ENCODE results near the gene GALNT9. TPM values are rescaled to one million over a fixed set of nuclear protein-coding genes. Genes with fewer than 3 reads are reported as not detected.

The GALNT9 gene
- total and polyA plus RNA-seq, 2 experiments from 2014 or later = 0.33 to 1.4 TPM

- Histone ChIP-seq H3K9me3 (ENCODE audit: low read depth) (no peaks in the 10 kb centered on the region), H3K4me1 (ENCODE audit: insufficient read depth) (peaks cover 19% of the 10 kb centered on the region), H3F3A (ENCODE audit: insufficient read depth) (peaks cover 9% of the 10 kb centered on the region; the same call in 1 of the 2 replicates), H3K9me2 (ENCODE audit: insufficient read depth) (no peaks in the 10 kb centered on the region), H3K4me3 (no peak overlapping the region), H3K27me3 (replicated peaks; ENCODE audit: insufficient read depth) (no peaks in the 10 kb centered on the region), H3K9ac (no peak overlapping the region), H3K4me2 (ENCODE audit: unreplicated experiment) (no peak overlapping the region), H4K20me1 (ENCODE audit: insufficient read depth) (no peaks in the 10 kb centered on the region), H3K27ac (no peak overlapping the region), H2AFZ (no peak overlapping the region), H3K36me3 (ENCODE audit: low read depth) (no peaks in the 10 kb centered on the region), H3K79me2 (ENCODE audit: insufficient read depth) (no peaks in the 10 kb centered on the region)
- in situ Hi-C loops (cut with MboI) = loop anchor here (25.0 kb wide), 1 partner anchor 445 kb away; the partner anchor contains the start of genes LRCOL1 and P2RX2
- 90 to 93% methylated on average over 10 of the region's 10 CpGs for WGBS, 2 experiments (ENCODE audit: low coverage in 1 of 2, low lambda C conversion rate in 2 of 2, missing lambda C conversion rate in 2 of 2)
- TF ChIP-seq EZH2 (IDR thresholded peaks at IDR 0.05; ENCODE audit: insufficient read depth, poor library complexity, severe bottlenecking) (no peak), EZH2phosphoT487 (IDR thresholded peaks at IDR 0.05; ENCODE audit: insufficient read depth, low read depth) (no peak)
- no peak for DNase-seq
These were observed 162.4 kb downstream of the GALNT9 start for GRCh38 chr12:132166801-132167591.

- Histone ChIP-seq H3F3A (ENCODE audit: insufficient read depth) (peaks cover 9% of the 10 kb centered on the region; the same call in 1 of the 2 replicates), H3K4me2 (ENCODE audit: unreplicated experiment) (no peak overlapping the region), H3K9me2 (ENCODE audit: insufficient read depth) (no peaks in the 10 kb centered on the region), H3K4me3 (no peak overlapping the region), H3K9ac (no peak overlapping the region), H3K4me1 (ENCODE audit: insufficient read depth) (peaks cover 19% of the 10 kb centered on the region), H3K36me3 (ENCODE audit: low read depth) (no peaks in the 10 kb centered on the region), H3K9me3 (ENCODE audit: low read depth) (no peaks in the 10 kb centered on the region), H3K27ac (no peak overlapping the region), H3K27me3 (replicated peaks; ENCODE audit: insufficient read depth) (no peaks in the 10 kb centered on the region), H4K20me1 (ENCODE audit: insufficient read depth) (no peaks in the 10 kb centered on the region), H3K79me2 (ENCODE audit: insufficient read depth) (no peaks in the 10 kb centered on the region), H2AFZ (no peak overlapping the region)
- 89 to 97% methylated on average over 2 of the region's 2 CpGs for WGBS, 2 experiments (ENCODE audit: low coverage in 1 of 2, low lambda C conversion rate in 2 of 2, missing lambda C conversion rate in 2 of 2)
- TF ChIP-seq EZH2 (IDR thresholded peaks at IDR 0.05; ENCODE audit: insufficient read depth, poor library complexity, severe bottlenecking) (no peak), EZH2phosphoT487 (IDR thresholded peaks at IDR 0.05; ENCODE audit: insufficient read depth, low read depth) (no peak)
- in situ Hi-C loops (cut with MboI) = loop anchor here (25.0 kb wide), 1 partner anchor 446 kb away; the partner anchor contains the start of genes LRCOL1 and P2RX2
- DNase-seq = no peak
These were observed 163.3 kb downstream of the GALNT9 start for GRCh38 chr12:132166093-132166492.

GRCh38 chr12:132165584-132165983, 163.8 kb downstream of the GALNT9 start:
- H3K9me3 ChIP-seq (ENCODE audit: low read depth) = no peaks in the 10 kb centered on the region
- in situ Hi-C loops (cut with MboI) = loop anchor here (25.0 kb wide), 1 partner anchor 447 kb away; the partner anchor contains the start of genes LRCOL1 and P2RX2
- H3K4me2 ChIP-seq (ENCODE audit: unreplicated experiment) = no peak overlapping the region
- H3K4me3 ChIP-seq = no peak overlapping the region
- no peak overlapping the region for H3K9ac ChIP-seq
- H3K9me2 ChIP-seq (ENCODE audit: insufficient read depth) = no peaks in the 10 kb centered on the region
- H3K27ac ChIP-seq = no peak overlapping the region
- H4K20me1 ChIP-seq (ENCODE audit: insufficient read depth) = no peaks in the 10 kb centered on the region
- no peaks in the 10 kb centered on the region for H3K79me2 ChIP-seq (ENCODE audit: insufficient read depth)
- DNase-seq = no peak
- no peaks in the 10 kb centered on the region for H3K36me3 ChIP-seq (ENCODE audit: low read depth)
- no peak overlapping the region for H2AFZ ChIP-seq
- no peak for TF ChIP-seq EZH2phosphoT487 (IDR thresholded peaks at IDR 0.05; ENCODE audit: insufficient read depth, low read depth)
- TF ChIP-seq EZH2 (IDR thresholded peaks at IDR 0.05; ENCODE audit: insufficient read depth, poor library complexity, severe bottlenecking) = no peak
- H3K4me1 ChIP-seq (ENCODE audit: insufficient read depth) = peaks cover 19% of the 10 kb centered on the region
- no peaks in the 10 kb centered on the region for H3K27me3 ChIP-seq (replicated peaks; ENCODE audit: insufficient read depth)
- H3F3A ChIP-seq (ENCODE audit: insufficient read depth) = peaks cover 9% of the 10 kb centered on the region; the same call in 1 of the 2 replicates
- 95 to 98% methylated on average over 6 of the region's 6 CpGs for WGBS, 2 experiments (ENCODE audit: low coverage in 1 of 2, low lambda C conversion rate in 2 of 2, missing lambda C conversion rate in 2 of 2)

GRCh38 chr12:132164426-132164825, 165.0 kb downstream of the GALNT9 start:
- H3K9me3 ChIP-seq (ENCODE audit: low read depth) = no peaks in the 10 kb centered on the region

More at GRCh38 chr12:132164426-132164825, 165.0 kb downstream of the GALNT9 start:
- H3K9me2 ChIP-seq (ENCODE audit: insufficient read depth) = no peaks in the 10 kb centered on the region
- H3F3A ChIP-seq (ENCODE audit: insufficient read depth) = peaks cover 3% of the 10 kb centered on the region; the same call in 1 of the 2 replicates
- H3K4me1 ChIP-seq (ENCODE audit: insufficient read depth) = peaks cover 9% of the 10 kb centered on the region
- no peak overlapping the region for H3K4me2 ChIP-seq (ENCODE audit: unreplicated experiment)
- no peaks in the 10 kb centered on the region for H4K20me1 ChIP-seq (ENCODE audit: insufficient read depth)
- no peaks in the 10 kb centered on the region for H3K36me3 ChIP-seq (ENCODE audit: low read depth)
- H3K79me2 ChIP-seq (ENCODE audit: insufficient read depth) = no peaks in the 10 kb centered on the region
- in situ Hi-C loops (cut with MboI) = loop anchor here (25.0 kb wide), 1 partner anchor 448 kb away; the partner anchor contains the start of genes LRCOL1 and P2RX2
- no peak overlapping the region for H3K27ac ChIP-seq
- TF ChIP-seq EZH2phosphoT487 (IDR thresholded peaks at IDR 0.05; ENCODE audit: insufficient read depth, low read depth) = no peak
- no peak for TF ChIP-seq EZH2 (IDR thresholded peaks at IDR 0.05; ENCODE audit: insufficient read depth, poor library complexity, severe bottlenecking)
- H3K4me3 ChIP-seq = no peak overlapping the region
- 94 to 98% methylated on average over 4 to 7 of the region's 7 CpGs for WGBS, 2 experiments (ENCODE audit: low coverage in 1 of 2, low lambda C conversion rate in 2 of 2, missing lambda C conversion rate in 2 of 2)
- DNase-seq = no peak
- H3K27me3 ChIP-seq (replicated peaks; ENCODE audit: insufficient read depth) = no peaks in the 10 kb centered on the region
- H3K9ac ChIP-seq = no peak overlapping the region
- H2AFZ ChIP-seq = no peak overlapping the region
